ENCODE data around the gene LCK. TPM values are rescaled to one million over a fixed set of nuclear protein-coding genes. Genes with fewer than 3 reads are reported as not detected.

The LCK gene
- under 1 TPM; 0.77 to 0.89 (median 0.82) TPM for total RNA-seq
- under 1 TPM; 0.10 to 0.27 (median 0.26) TPM for polyA plus RNA-seq
- long read RNA-seq, donor 1, partial matches to known transcripts = 0 of 2 reads
- long read RNA-seq, donor 1, other reads (novel, unspliced or antisense) = 1 of 2 reads
- long read RNA-seq, donor 2 = 0 reads

- DNase-seq = no peak
- H3K4me1 ChIP-seq = peaks cover 19% of the 10 kb centered on the region
- intact Hi-C loops (cut with DNase I) = loop anchor here in 1 of 2 donors (5.0 kb wide), 1 partner anchor 46 kb away; no protein-coding TSS in a partner anchor
These were observed at the start of gene LCK for GRCh38 chr1:32250893-32251716. Gene LCK, plus strand, starts transcription at chr1:32251265. Its CDS starts 23,065 bp downstream, at chr1:32274330.

GRCh38 chr1:32204943-32205361 lies 46.1 kb upstream of the LCK start:
- intact Hi-C loops (cut with DNase I) = no loop called here
- 32 to 39% (median 35%) methylated on average over 26 of the region's 26 CpGs for WGBS, 3 donors
- Histone ChIP-seq H3K9me3 (no peaks in the 10 kb centered on the region), H3K36me3 (ENCODE audit: insufficient read depth in 1 of 2, low read depth in 1 of 2) (peaks cover 0 to 10% of the 10 kb centered on the region in 2 donors), H3K4me3 (peak overlapping the region; percentile 85), H3K4me1 (peaks cover 25% of the 10 kb centered on the region), H3K27ac (peak overlapping the region; percentile 53), H3K27me3 (ENCODE audit: insufficient read depth in 3 of 3, low read length in 2 of 3) (no peaks in the 10 kb centered on the region)
- ATAC-seq (no peak), DNase-seq (no peak)
- no peak for TF ChIP-seq CTCF (IDR thresholded peaks at IDR 0.05)

More at GRCh38 chr1:32250893-32251716, at the start of gene LCK:
- Histone ChIP-seq H3K36me3 (ENCODE audit: insufficient read depth in 1 of 2, low read depth in 1 of 2) (no peaks in the 10 kb centered on the region), H3K27ac (peak within 1 kb of the TSS; percentile 69), H3K27me3 (ENCODE audit: insufficient read depth in 3 of 3, low read length in 2 of 3) (peaks cover 0 to 2% (median 0%) of the 10 kb centered on the region in 3 donors), H3K4me3 (no peak within 1 kb of the TSS), H3K9me3 (no peaks in the 10 kb centered on the region)
- 64 to 78% (median 68%) methylated on average over 25 of the region's 25 CpGs for WGBS, 3 donors
- no peak for TF ChIP-seq CTCF (IDR thresholded peaks at IDR 0.05)
- no peak for ATAC-seq

- intact Hi-C loops (cut with DNase I) = no loop called here
- Histone ChIP-seq H3K27ac (peak within 1 kb of the TSS; percentile 53), H3K27me3 (ENCODE audit: insufficient read depth in 3 of 3, low read length in 2 of 3) (no peaks in the 10 kb centered on the region), H3K9me3 (no peaks in the 10 kb centered on the region), H3K36me3 (ENCODE audit: insufficient read depth in 1 of 2, low read depth in 1 of 2) (peaks cover 0 to 10% of the 10 kb centered on the region in 2 donors), H3K4me3 (peak within 1 kb of the TSS; percentile 85), H3K4me1 (peaks cover 24% of the 10 kb centered on the region)
- 2% methylated on average over 67 to 77 of the region's 77 CpGs for WGBS, 3 donors
- no peak for TF ChIP-seq CTCF (IDR thresholded peaks at IDR 0.05)
- peak; percentile 75 to 85 (median 78) for ATAC-seq
- DNase-seq = peak; percentile 87 to 93
These were observed 45.4 kb upstream of the LCK start, which contains the start of gene IQCC for GRCh38 chr1:32205401-32206370. Gene IQCC, plus strand, starts transcription at chr1:32205671. Its CDS starts 11 bp downstream, at chr1:32205682.

- ATAC-seq (no peak), DNase-seq (no peak)
- peaks cover 13% of the 10 kb centered on the region for H3K4me1 ChIP-seq
- H3K27me3 ChIP-seq (ENCODE audit: insufficient read depth in 3 of 3, low read length in 2 of 3) = no peaks in the 10 kb centered on the region
- peaks cover 0 to 10% of the 10 kb centered on the region in 2 donors for H3K36me3 ChIP-seq (ENCODE audit: insufficient read depth in 1 of 2, low read depth in 1 of 2)
- H3K9me3 ChIP-seq = no peaks in the 10 kb centered on the region
- no peak overlapping the region for H3K4me3 ChIP-seq
- H3K27ac ChIP-seq = no peak overlapping the region
- WGBS, 3 donors = 72 to 77% (median 75%) methylated on average over 6 of the region's 6 CpGs
- TF ChIP-seq CTCF (IDR thresholded peaks at IDR 0.05) = no peak
- intact Hi-C loops (cut with DNase I) = no loop called here
These were observed 42.6 kb upstream of the LCK start for GRCh38 chr1:32208469-32208868.
